ENCODE measurements around the gene OCIAD2. TPM values are rescaled to one million over a fixed set of nuclear protein-coding genes. Genes with fewer than 3 reads are reported as not detected.

Gene OCIAD2
- total and polyA plus RNA-seq, 2 of the 8 experiments (the other 6 are each of a cell fraction or from before 2014, with no cell fraction given), result 105 to 122 TPM

- no peak for TF ChIP-seq RAD21 (IDR thresholded peaks at IDR 0.05 in 1 of 2, conservative IDR thresholded peaks at IDR 0.05 in 1 of 2; ENCODE audit: low read depth in 2 of 2, low read length in 2 of 2)
- no peak for TF ChIP-seq KDM5A (IDR thresholded peaks at IDR 0.05; ENCODE audit: low read length)
- no peak for TF ChIP-seq SP1 (IDR thresholded peaks at IDR 0.05; ENCODE audit: low read depth, low read length)
- TF ChIP-seq CBX5 (IDR thresholded peaks at IDR 0.05; ENCODE audit: low read depth, low read length), result no peak
- no peak for TF ChIP-seq SP4 (IDR thresholded peaks at IDR 0.05; ENCODE audit: low read length)
These were observed 1.9 kb downstream of the OCIAD2 start (continued) for GRCh38 chr4:48904541-48905142.
